Measurements from ENCODE around the gene MCTP2.

GRCh38 chr15:94225616-94226015 is 5.7 kb upstream of the MCTP2 start:
- TF ChIP-seq POLR2AphosphoS5 (IDR thresholded peaks at IDR 0.05; ENCODE audit: low read depth, low read length) = no peak
- TF ChIP-seq TAF1 (IDR thresholded peaks at IDR 0.05; ENCODE audit: borderline replicate concordance, insufficient read depth, low read length) = no peak
